Common myeloid progenitor, CD34-positive (primary cell): ENCODE measurements around the gene ZKSCAN3.
A peak's percentile ranks its signal among the peaks of the same experiment; 100 is the strongest.
"Not testable (repeated sequence)": the region's sequence is repeated elsewhere in the genome, so short reads cannot be mapped to it uniquely, and the experiment has no call there.

Source experiments
- CTCF ChIA-PET: fragments of 350-600 bp; sonication (Branson Sonifier 250); formaldehyde crosslinking; loops from one replicate; lab custom pipeline; 2021; ENCODE audit warnings: antibody characterized with exemption; lab: Charles Lee
- POLR2A ChIA-PET: fragments of 350-600 bp; sonication (Branson Sonifier 250); formaldehyde crosslinking; loops from one replicate; lab custom pipeline; 2021; ENCODE audit warnings: antibody characterized with exemption; lab: Charles Lee
- DNase-seq, 3 donors: peaks; one replicate each; pipeline versions ENCODE4 v3.0.0 to v3.0.0-alpha.2; 2013
- H3K27ac ChIP-seq, 2 experiments: 1 replicate in 1 of 2; 2 replicates in 1 of 2; pipeline ENCODE4 v1.7.0; 2013; ENCODE audit warnings: inconsistent platforms in 2 of 2, low read length in 2 of 2, mild to moderate bottlenecking in 2 of 2, low read depth in 1 of 2, moderate library complexity in 1 of 2; ENCODE audit not compliant: severe bottlenecking in 2 of 2, insufficient read depth in 1 of 2, poor library complexity in 1 of 2
- H3K27me3 ChIP-seq, 5 experiments: replicated peaks in 2 of 5; 1 replicate in 3 of 5; 2 replicates in 2 of 5; pipeline versions ENCODE4 v1.6.1 to v1.7.0; 2013; ENCODE audit warnings: low read length in 4 of 5, mild to moderate bottlenecking in 2 of 5, moderate library complexity in 2 of 5, inconsistent platforms in 1 of 5; ENCODE audit not compliant: insufficient read depth in 5 of 5, control insufficient read depth in 4 of 5
- H3K36me3 ChIP-seq, 4 experiments: 1 replicate in 2 of 4; 2 replicates in 2 of 4; pipeline versions ENCODE4 v1.6.1 to v1.7.0; 2013; ENCODE audit warnings: low read length in 3 of 4, control low read depth in 1 of 4, mild to moderate bottlenecking in 1 of 4; ENCODE audit not compliant: control insufficient read depth in 4 of 4, insufficient read depth in 4 of 4
- H3K4me1 ChIP-seq, 4 experiments: 1 replicate in 3 of 4; 2 replicates in 1 of 4; pipeline versions ENCODE4 v1.6.1 to v1.7.1; 2013; ENCODE audit warnings: low read length in 3 of 4, mild to moderate bottlenecking in 3 of 4, control low read depth in 1 of 4, inconsistent platforms in 1 of 4, moderate library complexity in 1 of 4; ENCODE audit not compliant: control insufficient read depth in 4 of 4, insufficient read depth in 4 of 4; ENCODE audit errors: control extremely low read depth in 1 of 4
- H3K4me3 ChIP-seq, 7 experiments: 1 replicate in 4 of 7; 2 replicates in 3 of 7; pipeline versions ENCODE4 v1.5.1 to v1.7.0; 2013; ENCODE audit warnings: mild to moderate bottlenecking in 7 of 7, low read length in 6 of 7, moderate library complexity in 6 of 7, inconsistent platforms in 2 of 7, low read depth in 2 of 7, control low read depth in 1 of 7; ENCODE audit not compliant: insufficient read depth in 4 of 7, control insufficient read depth in 1 of 7; ENCODE audit errors: extremely low read depth in 1 of 7
- H3K9me3 ChIP-seq, 5 experiments: 1 replicate in 4 of 5; 2 replicates in 1 of 5; pipeline versions ENCODE4 v1.6.1 to v1.7.1; 2013; ENCODE audit warnings: low read length in 4 of 5, mild to moderate bottlenecking in 2 of 5, inconsistent platforms in 1 of 5, low read depth in 1 of 5, moderate library complexity in 1 of 5; ENCODE audit not compliant: control insufficient read depth in 4 of 5, insufficient read depth in 2 of 5; ENCODE audit errors: control extremely low read depth in 1 of 5
- WGBS: methylation state at CpG from one replicate; pipeline ENCODE4 v1.1.5; 2013; ENCODE audit not compliant: insufficient coverage; 5-methylcytosine and 5-hydroxymethylcytosine counted together

ZKSCAN3 gene

DNA sequence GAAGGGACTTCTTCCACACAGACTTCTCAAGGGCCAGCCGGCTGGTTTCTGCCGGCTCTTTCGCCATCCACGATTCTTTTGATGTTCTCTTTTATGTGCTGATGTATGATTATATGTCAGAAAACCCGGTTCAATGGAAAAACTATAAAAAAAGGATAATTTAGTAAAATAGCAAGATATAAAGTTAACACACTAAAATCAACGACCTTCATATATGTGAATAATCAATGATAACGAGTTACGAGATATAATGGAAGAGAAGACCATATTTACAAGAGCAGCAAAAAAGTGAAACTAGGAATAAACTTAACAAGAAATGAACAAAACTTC lies 50.3 kb downstream of the ZKSCAN3 start:
- POLR2A ChIA-PET: interaction anchor here (0.6 kb wide), 1 partner anchor 277 kb away, joined by 3 read pairs; no protein-coding TSS in a partner anchor
- DNase-seq: no peak
- Histone ChIP-seq H3K4me3 (peak overlapping the region; percentile 86 to 99 (median 93)), H3K4me1 (peaks cover 4 to 18% (median 9%) of the 10 kb centered on the region in 4 experiments), H3K27ac (peak overlapping the region; percentile 70 to 90), H3K9me3 (no peaks in the 10 kb centered on the region), H3K27me3 (peaks cover 0 to 17% (median 5%) of the 10 kb centered on the region in 5 experiments), H3K36me3 (peaks cover 0 to 23% (median 10%) of the 10 kb centered on the region in 4 experiments)
- no CpG with 5 or more reads among the region's 8 CpGs for WGBS
- CTCF ChIA-PET: interaction anchor here (1.0 kb wide), 1 partner anchor 17 kb away, joined by 5 read pairs; no protein-coding TSS in a partner anchor

DNA sequence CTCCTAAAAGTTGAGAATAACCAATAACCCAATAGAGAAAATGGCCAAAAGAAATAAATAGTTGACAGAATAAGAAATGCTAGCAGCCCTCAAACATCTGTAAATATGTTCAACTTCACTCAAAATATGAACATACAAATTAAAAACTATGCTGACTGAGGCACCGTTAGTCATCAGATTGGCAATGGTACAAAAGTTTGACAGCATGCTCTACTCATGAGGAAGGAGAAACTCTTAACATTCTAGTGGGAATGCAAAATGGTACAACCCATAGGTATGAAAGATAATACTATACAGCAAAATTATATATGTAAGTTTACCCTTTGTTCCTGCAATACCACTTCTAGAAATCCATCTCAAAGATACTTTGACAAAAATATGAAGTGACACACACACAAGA lies 51.4 kb downstream of the ZKSCAN3 start:
- Histone ChIP-seq H3K4me3 (no peak overlapping the region), H3K36me3 (peaks cover 0 to 15% (median 7%) of the 10 kb centered on the region in 4 experiments), H3K9me3 (peaks cover 0 to 1% (median 0%) of the 10 kb centered on the region in 5 experiments), H3K4me1 (peaks cover 4 to 18% (median 9%) of the 10 kb centered on the region in 4 experiments), H3K27me3 (peaks cover 0 to 17% (median 5%) of the 10 kb centered on the region in 5 experiments), H3K27ac (no peak overlapping the region)
- ChIA-PET CTCF (interaction anchor here (1.0 to 1.4 kb wide), 2 partner anchors 12 to 19 kb away, joined by 3 to 5 read pairs; no protein-coding TSS in a partner anchor), POLR2A (interaction anchor here (0.5 kb wide), 1 partner anchor 65 kb away, joined by 3 read pairs; no protein-coding TSS in a partner anchor)
- DNase-seq: no peak
- no CpG with 5 or more reads among the region's 1 CpG for WGBS

DNA sequence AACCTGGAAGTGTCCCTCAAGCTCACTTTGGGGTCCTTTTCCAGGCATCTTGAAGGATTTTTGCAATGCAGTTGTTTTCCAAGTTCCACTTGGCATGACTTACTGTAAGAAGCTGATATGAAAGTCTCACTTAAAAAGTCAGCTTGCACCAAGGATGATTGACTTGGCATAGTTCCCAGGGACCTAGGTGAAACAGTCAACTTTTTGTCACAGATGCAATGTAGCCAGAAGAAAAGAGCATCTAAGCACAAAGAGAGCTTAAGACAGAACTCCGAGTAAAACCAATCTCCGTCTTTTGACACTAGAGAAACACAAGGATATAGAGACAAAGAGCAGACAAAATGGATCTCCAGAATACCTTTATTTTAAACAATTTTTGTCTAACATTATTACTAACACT lies 52.5 kb downstream of the ZKSCAN3 start:
- Histone ChIP-seq H3K4me3 (no peak overlapping the region), H3K9me3 (peaks cover 0 to 1% (median 0%) of the 10 kb centered on the region in 5 experiments), H3K36me3 (peaks cover 0 to 9% (median 3%) of the 10 kb centered on the region in 4 experiments), H3K27me3 (peaks cover 0 to 18% (median 9%) of the 10 kb centered on the region in 5 experiments), H3K4me1 (peaks cover 4 to 18% (median 9%) of the 10 kb centered on the region in 4 experiments), H3K27ac (no peak overlapping the region)
- CTCF ChIA-PET: interaction anchor here (1.3 to 1.4 kb wide), 2 partner anchors 13 to 19 kb away, joined by 3 to 4 read pairs; no protein-coding TSS in a partner anchor
- peak in 2 of 3 donors; percentile 19 to 31 for DNase-seq
- POLR2A ChIA-PET: interaction anchor here (0.6 kb wide), 1 partner anchor 898 kb away, joined by 4 read pairs; no protein-coding TSS in a partner anchor
- WGBS: 0% methylated on average over 1 of the region's 2 CpGs

DNA sequence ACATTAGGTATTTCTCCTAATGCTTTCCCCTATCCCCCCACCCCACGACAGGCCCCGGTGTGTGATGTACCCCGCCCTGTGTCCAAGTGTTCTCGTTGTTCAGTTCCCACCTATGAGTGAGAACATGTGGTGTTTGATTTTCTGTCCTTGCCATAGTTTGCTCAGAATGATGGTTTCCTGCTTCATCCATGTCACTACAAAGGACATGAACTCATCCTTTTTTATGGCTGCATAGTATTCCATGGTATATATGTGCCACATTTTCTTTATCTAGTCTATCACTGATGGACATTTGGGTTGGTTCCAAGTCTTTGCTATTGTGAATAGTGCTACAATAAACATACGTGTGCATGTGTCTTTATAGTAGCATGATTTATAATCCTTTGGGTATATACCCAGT lies 54.2 kb downstream of the ZKSCAN3 start:
- CTCF ChIA-PET, H3K9me3 ChIP-seq, H3K36me3 ChIP-seq, H3K4me1 ChIP-seq, H3K27ac ChIP-seq, DNase-seq, H3K4me3 ChIP-seq, POLR2A ChIA-PET: not testable (repeated sequence)
- no CpG with 5 or more reads among the region's 5 CpGs for WGBS
- H3K27me3 ChIP-seq: peaks cover 0 to 20% (median 10%) of the 10 kb centered on the region in 5 experiments

DNA sequence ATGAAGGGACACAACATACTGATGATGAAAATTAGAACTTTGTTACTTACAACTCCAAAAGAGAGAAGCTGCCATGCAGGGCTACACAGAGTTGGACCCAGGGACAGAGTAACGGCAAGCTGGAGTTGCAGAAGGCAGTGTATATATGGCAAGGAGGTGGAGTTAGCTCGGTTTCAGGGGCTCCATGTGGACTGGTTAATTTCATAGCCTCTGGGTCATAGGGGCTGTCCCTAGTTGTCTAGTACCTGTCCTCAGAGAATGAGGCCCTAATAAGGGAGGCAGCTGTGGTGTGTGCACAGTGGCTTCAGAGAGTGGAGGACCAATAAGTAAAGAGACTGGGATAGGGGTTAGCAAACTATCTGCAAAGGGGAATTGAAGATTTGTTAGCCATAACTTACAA lies 57.7 kb downstream of the ZKSCAN3 start:
- POLR2A ChIA-PET: no interaction called here
- DNase-seq: no peak

DNA sequence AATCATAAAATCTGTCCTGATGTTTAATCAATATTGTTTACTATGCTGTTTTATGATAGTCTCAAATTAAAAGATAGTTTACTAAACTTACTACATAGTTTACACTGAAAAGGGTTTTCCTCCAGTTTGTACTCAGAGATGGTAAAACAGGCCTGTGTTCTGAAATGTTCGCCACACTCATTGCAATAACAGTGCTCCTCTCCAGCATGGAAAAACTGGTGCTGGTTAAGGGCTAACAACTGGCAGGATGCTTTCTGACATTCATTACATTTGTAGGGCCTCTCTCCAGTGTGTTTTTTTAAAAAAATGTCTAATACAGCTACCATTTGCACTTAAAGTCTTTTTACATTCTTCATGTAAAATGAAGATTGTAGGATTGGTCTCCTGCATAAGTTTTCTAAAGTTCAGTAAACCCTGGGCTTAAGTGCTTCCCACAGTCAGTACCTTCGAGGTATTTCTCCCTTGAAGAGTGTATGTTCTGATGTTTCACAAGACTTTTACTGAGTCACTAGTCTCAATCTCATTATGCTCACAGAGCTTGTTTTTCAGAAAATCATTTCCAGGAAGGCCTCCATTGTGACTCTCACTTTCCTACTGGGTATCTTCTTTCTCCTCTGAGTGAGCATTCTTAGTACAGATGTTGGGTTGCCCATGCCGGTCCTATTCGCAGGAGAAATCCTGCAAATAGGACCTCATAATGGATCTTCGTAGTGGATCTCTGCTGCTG lies 58.5 kb downstream of the ZKSCAN3 start:
- peaks cover 3 to 8% (median 7%) of the 10 kb centered on the region in 5 experiments for H3K27me3 ChIP-seq
- peaks cover 0 to 5% (median 3%) of the 10 kb centered on the region in 5 experiments for H3K9me3 ChIP-seq
- H3K4me3 ChIP-seq: no peak overlapping the region
- H3K4me1 ChIP-seq: no peaks in the 10 kb centered on the region
- no peak overlapping the region for H3K27ac ChIP-seq
- ChIA-PET CTCF (no interaction called here), POLR2A (no interaction called here)
- 78% methylated on average over 4 of the region's 5 CpGs for WGBS
- DNase-seq: no peak
- no peaks in the 10 kb centered on the region for H3K36me3 ChIP-seq

More for the DNA sequence above, 57.7 kb downstream of the ZKSCAN3 start:
- Histone ChIP-seq H3K27me3 (peaks cover 3 to 12% (median 8%) of the 10 kb centered on the region in 5 experiments), H3K9me3 (peaks cover 0 to 5% (median 3%) of the 10 kb centered on the region in 5 experiments), H3K36me3 (no peaks in the 10 kb centered on the region), H3K27ac (no peak overlapping the region), H3K4me1 (no peaks in the 10 kb centered on the region), H3K4me3 (no peak overlapping the region)
- WGBS: 83% methylated on average over 2 of the region's 2 CpGs
- CTCF ChIA-PET: no interaction called here

DNA sequence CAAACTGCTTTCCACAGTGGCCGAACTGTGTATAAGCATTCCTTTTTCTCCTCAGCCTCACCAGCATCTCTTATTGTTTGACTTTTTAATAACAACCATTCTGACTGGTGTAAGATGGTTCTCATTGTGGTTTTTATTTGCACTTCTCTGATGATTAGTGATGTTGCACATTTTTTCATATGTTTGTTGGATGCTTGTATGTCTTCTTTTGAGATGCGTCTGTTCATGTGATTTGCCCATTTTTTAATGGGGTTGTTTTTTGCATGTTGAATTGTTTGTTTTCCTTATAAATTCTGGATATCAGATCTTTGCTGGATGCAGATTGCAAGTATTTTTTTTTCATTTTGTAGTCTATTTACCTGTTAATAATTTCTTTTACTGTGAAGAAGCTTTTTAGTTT lies 61.0 kb downstream of the ZKSCAN3 start:
- 86% methylated on average over 1 of the region's 2 CpGs for WGBS
- H3K36me3 ChIP-seq: no peaks in the 10 kb centered on the region
- H3K4me1 ChIP-seq: no peaks in the 10 kb centered on the region
- H3K4me3 ChIP-seq: no peak overlapping the region
- POLR2A ChIA-PET: no interaction called here
- no peak for DNase-seq
- H3K27me3 ChIP-seq: peaks cover 3 to 8% (median 5%) of the 10 kb centered on the region in 5 experiments
- CTCF ChIA-PET: interaction anchor here (0.6 kb wide), 1 partner anchor 16 kb away, joined by 3 read pairs; no protein-coding TSS in a partner anchor
- no peak overlapping the region for H3K27ac ChIP-seq
- H3K9me3 ChIP-seq: peaks cover 0 to 8% (median 4%) of the 10 kb centered on the region in 5 experiments
